ENCODE measurements around the gene MDC1.
"Not testable (repeated sequence)": the region's sequence is repeated elsewhere in the genome, so short reads cannot be mapped to it uniquely, and the experiment has no call there.

Gene MDC1

GRCh38 chr6:30744054-30744805 is 27.1 kb upstream of the MDC1 start, which contains the start of gene IER3:
IER3 (minus strand) TSS chr6:30744547; CDS start chr6:30744518, 29 bp downstream.
- peak; percentile 91 for DNase-seq

- peak; percentile 63 for DNase-seq
Measured at GRCh38 chr6:30743099-30744053, 26.3 kb upstream of the MDC1 start.

GRCh38 chr6:30742316-30743098 is 25.4 kb upstream of the MDC1 start, which contains the start of gene FLOT1:
FLOT1 (minus strand) TSS chr6:30742687; CDS start chr6:30742189, 498 bp downstream.
- DNase-seq, result peak; percentile 98

GRCh38 chr6:30741789-30742315 is 24.8 kb upstream of the MDC1 start:
- no peak for DNase-seq

- DNase-seq, result peak; percentile 35
Measured at GRCh38 chr6:30741063-30741779, 24.1 kb upstream of the MDC1 start.

GRCh38 chr6:30740540-30740870 is 23.4 kb upstream of the MDC1 start:
- DNase-seq, result no peak

- no peak for DNase-seq
Measured at GRCh38 chr6:30738532-30738931, 21.5 kb upstream of the MDC1 start.

GRCh38 chr6:30735668-30736314 is 18.7 kb upstream of the MDC1 start:
- peak; percentile 50 for DNase-seq

- DNase-seq, result no peak
Measured at GRCh38 chr6:30732237-30732943, 15.3 kb upstream of the MDC1 start.

- DNase-seq, result peak; percentile 93
Measured at GRCh38 chr6:30730601-30731435, 13.7 kb upstream of the MDC1 start.

GRCh38 chr6:30727920-30728553 is 11.0 kb upstream of the MDC1 start:
- no peak for DNase-seq

- DNase-seq, result no peak
Measured at GRCh38 chr6:30726506-30727413, 9.7 kb upstream of the MDC1 start.

- DNase-seq, result no peak
Measured at GRCh38 chr6:30725713-30726505, 8.8 kb upstream of the MDC1 start.

GRCh38 chr6:30724906-30725667 is 8.0 kb upstream of the MDC1 start:
- DNase-seq, result no peak

GRCh38 chr6:30723843-30724741 is 7.0 kb upstream of the MDC1 start:
- not testable (repeated sequence) for DNase-seq
